GM19468 (cell line): ENCODE measurements around the gene CHST9.
"Not testable (repeated sequence)": the region's sequence is repeated elsewhere in the genome, so short reads cannot be mapped to it uniquely, and the experiment has no call there.

Experiments used
- ATAC-seq: cut with Tn5 transposase; IDR thresholded peaks from one replicate; pipeline ENCODE4 v1.9.1; 2021; ENCODE audit warnings: mild to moderate bottlenecking, moderate library complexity, moderate number of reproducible peaks; ENCODE audit not compliant: unreplicated experiment; ENCODE audit errors: extremely low read depth

Gene CHST9

GRCh38 chr18:27108842-27109241 lies 76.3 kb downstream of the CHST9 start:
- ATAC-seq = no peak

GRCh38 chr18:27104743-27105142 lies 80.4 kb downstream of the CHST9 start:
- ATAC-seq = no peak

GRCh38 chr18:27094621-27095020 lies 90.5 kb downstream of the CHST9 start:
- no peak for ATAC-seq

GRCh38 chr18:27093290-27093689 lies 91.8 kb downstream of the CHST9 start:
- ATAC-seq = not testable (repeated sequence)

- no peak for ATAC-seq
These were observed 103.4 kb downstream of the CHST9 start for GRCh38 chr18:27081701-27082100.

GRCh38 chr18:27075828-27076227 lies 109.3 kb downstream of the CHST9 start:
- ATAC-seq = no peak

- peak; percentile 78 for ATAC-seq
These were observed 111.7 kb downstream of the CHST9 start for GRCh38 chr18:27073404-27073830.

- no peak for ATAC-seq
These were observed 120.4 kb downstream of the CHST9 start for GRCh38 chr18:27064673-27065072.

- ATAC-seq = no peak
These were observed 122.3 kb downstream of the CHST9 start for GRCh38 chr18:27062802-27063201.

- ATAC-seq = no peak
These were observed 123.5 kb downstream of the CHST9 start for GRCh38 chr18:27061488-27062095.

- no peak for ATAC-seq
These were observed 127.4 kb downstream of the CHST9 start for GRCh38 chr18:27057519-27058234.

GRCh38 chr18:27054926-27055325 lies 130.2 kb downstream of the CHST9 start:
- no peak for ATAC-seq

GRCh38 chr18:27049969-27050368 lies 135.1 kb downstream of the CHST9 start:
- no peak for ATAC-seq

GRCh38 chr18:27045342-27045741 lies 139.8 kb downstream of the CHST9 start:
- no peak for ATAC-seq

GRCh38 chr18:27042177-27042576 lies 142.9 kb downstream of the CHST9 start:
- no peak for ATAC-seq

- ATAC-seq = no peak
These were observed 144.3 kb downstream of the CHST9 start for GRCh38 chr18:27040796-27041195.

- ATAC-seq = no peak
These were observed 151.4 kb downstream of the CHST9 start for GRCh38 chr18:27033722-27034121.

- no peak for ATAC-seq
These were observed 154.7 kb downstream of the CHST9 start for GRCh38 chr18:27030421-27030820.

GRCh38 chr18:27022477-27022876 lies 162.6 kb downstream of the CHST9 start:
- ATAC-seq = no peak

GRCh38 chr18:27017901-27018500 lies 167.1 kb downstream of the CHST9 start:
- peak; percentile 34 for ATAC-seq

- ATAC-seq = no peak
These were observed 170.3 kb downstream of the CHST9 start for GRCh38 chr18:27014841-27015240.
